Astrocyte (in vitro differentiated cells and primary cell): ENCODE results near the gene TRAFD1.

ENCODE experiments used
- CTCF ChIP-seq: IDR thresholded peaks from 2 replicates; pipeline ENCODE4 v1.5.1; 2011; ENCODE audit warnings: low read depth, mild to moderate bottlenecking, inconsistent platforms, low read length, moderate library complexity; ENCODE audit not compliant: insufficient read depth
- EZH2 ChIP-seq: IDR thresholded peaks from 2 replicates; pipeline ENCODE4 v1.6.1; 2012; ENCODE audit warnings: mild to moderate bottlenecking, low read length, inconsistent platforms; ENCODE audit not compliant: insufficient read depth

GRCh38 chr12:112164011-112164660 lies 38.8 kb downstream of the TRAFD1 start:
- TF ChIP-seq EZH2 (no peak), CTCF (no peak)
